Measurements from ENCODE around the gene TMEM163.

The TMEM163 gene

GRCh38 chr2:134642938-134643337 lies 75.9 kb downstream of the TMEM163 start:
- TF ChIP-seq CTCF (IDR thresholded peaks at IDR 0.05; ENCODE audit: low read depth, low read length), result no peak
- DNase-seq (ENCODE audit: low read depth in 2 of 2), result no peak

GRCh38 chr2:134640494-134640893 lies 78.3 kb downstream of the TMEM163 start:
- no peak overlapping the region for H3K4me3 ChIP-seq (replicated peaks in 1 of 2; ENCODE audit: low read depth in 2 of 2, low read length in 2 of 2)
- no peak for DNase-seq (ENCODE audit: low read depth in 2 of 2)
- TF ChIP-seq CTCF (IDR thresholded peaks at IDR 0.05; ENCODE audit: low read depth, low read length), result no peak

More at GRCh38 chr2:134642938-134643337, 75.9 kb downstream of the TMEM163 start:
- H3K4me3 ChIP-seq (replicated peaks in 1 of 2; ENCODE audit: low read depth in 2 of 2, low read length in 2 of 2), result no peak overlapping the region

GRCh38 chr2:134639265-134639664 lies 79.5 kb downstream of the TMEM163 start:
- no peak for DNase-seq (ENCODE audit: low read depth in 2 of 2)
- H3K4me3 ChIP-seq (replicated peaks in 1 of 2; ENCODE audit: low read depth in 2 of 2, low read length in 2 of 2), result no peak overlapping the region
- TF ChIP-seq CTCF (IDR thresholded peaks at IDR 0.05; ENCODE audit: low read depth, low read length), result no peak

GRCh38 chr2:134636714-134637113 lies 82.1 kb downstream of the TMEM163 start:
- TF ChIP-seq CTCF (IDR thresholded peaks at IDR 0.05; ENCODE audit: low read depth, low read length), result no peak
- H3K4me3 ChIP-seq (replicated peaks in 1 of 2; ENCODE audit: low read depth in 2 of 2, low read length in 2 of 2), result no peak overlapping the region
- DNase-seq (ENCODE audit: low read depth in 2 of 2), result no peak

GRCh38 chr2:134634054-134634753 lies 84.6 kb downstream of the TMEM163 start:
- DNase-seq (ENCODE audit: low read depth in 2 of 2), result no peak
- no peak overlapping the region for H3K4me3 ChIP-seq (replicated peaks in 1 of 2; ENCODE audit: low read depth in 2 of 2, low read length in 2 of 2)
- TF ChIP-seq CTCF (IDR thresholded peaks at IDR 0.05; ENCODE audit: low read depth, low read length), result no peak

- no peak overlapping the region for H3K4me3 ChIP-seq (replicated peaks in 1 of 2; ENCODE audit: low read depth in 2 of 2, low read length in 2 of 2)
- no peak for DNase-seq (ENCODE audit: low read depth in 2 of 2)
- TF ChIP-seq CTCF (IDR thresholded peaks at IDR 0.05; ENCODE audit: low read depth, low read length), result no peak
These were observed 88.2 kb downstream of the TMEM163 start for GRCh38 chr2:134630504-134631159.
